HG03064 (cell line): ENCODE measurements around the gene BLTP3A.
"Not testable (repeated sequence)": the region's sequence is repeated elsewhere in the genome, so short reads cannot be mapped to it uniquely, and the experiment has no call there.

Experiments used
- ATAC-seq: cut with Tn5 transposase; IDR thresholded peaks from one replicate; pipeline ENCODE4 v1.9.1; 2021; ENCODE audit warnings: low read depth; ENCODE audit not compliant: unreplicated experiment

Gene BLTP3A

DNA sequence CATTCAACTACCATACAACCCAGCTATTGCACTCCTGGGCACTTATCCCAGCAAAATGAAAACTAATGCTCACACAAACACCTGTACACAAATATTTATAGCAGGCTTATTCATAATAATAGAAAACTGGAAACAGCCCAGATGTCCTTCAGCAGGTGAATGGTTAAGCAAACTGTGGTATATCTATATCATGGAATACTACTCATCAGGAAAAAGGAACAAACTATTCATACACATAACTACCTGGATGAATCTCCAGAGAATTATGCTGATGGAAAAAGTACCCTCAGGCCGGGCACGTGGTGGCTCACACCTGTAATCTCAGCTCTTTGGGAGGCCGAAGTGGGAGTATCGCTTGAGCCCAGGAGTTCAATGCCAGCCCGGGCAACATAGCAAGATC lies 3.8 kb upstream of the BLTP3A start:
- ATAC-seq, result no peak

- ATAC-seq, result peak; percentile 37
Measured at GRCh38 chr6:34791164-34791700, 651 bp upstream of the BLTP3A start.

GRCh38 chr6:34792605-34793500 lies 970 bp downstream of the BLTP3A start:
- ATAC-seq, result no peak

- no peak for ATAC-seq
Measured at GRCh38 chr6:34793877-34794276, 2.0 kb downstream of the BLTP3A start.

DNA sequence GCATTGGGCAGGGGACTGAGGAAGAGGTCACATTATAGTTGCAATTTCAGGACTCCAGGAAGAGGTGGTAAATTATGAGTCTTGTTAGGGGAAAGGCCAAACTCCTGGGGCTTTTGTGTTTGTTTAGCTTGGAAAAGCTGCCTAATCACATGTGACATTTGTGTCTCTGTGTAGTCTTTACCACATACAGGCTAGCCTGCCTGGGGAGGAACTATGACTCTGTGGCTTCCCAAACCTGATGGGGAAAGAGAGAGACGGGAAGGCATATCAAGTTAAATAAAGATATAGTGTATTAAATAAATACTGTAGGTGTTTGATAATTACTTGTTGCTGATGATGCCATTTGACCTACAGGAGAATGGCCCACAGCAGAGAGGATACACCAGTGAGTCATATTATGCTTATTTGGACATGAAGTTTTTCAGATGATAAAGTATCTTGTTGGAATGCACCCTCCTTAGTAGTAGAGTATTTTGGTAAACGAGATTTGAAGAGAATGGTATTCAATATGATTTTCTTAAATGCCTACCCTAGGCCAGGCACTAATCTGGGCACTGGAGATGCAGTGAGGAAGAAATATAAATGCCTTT lies 4.0 kb downstream of the BLTP3A start:
- ATAC-seq, result no peak

GRCh38 chr6:34798057-34798456 lies 6.2 kb downstream of the BLTP3A start:
- no peak for ATAC-seq

DNA sequence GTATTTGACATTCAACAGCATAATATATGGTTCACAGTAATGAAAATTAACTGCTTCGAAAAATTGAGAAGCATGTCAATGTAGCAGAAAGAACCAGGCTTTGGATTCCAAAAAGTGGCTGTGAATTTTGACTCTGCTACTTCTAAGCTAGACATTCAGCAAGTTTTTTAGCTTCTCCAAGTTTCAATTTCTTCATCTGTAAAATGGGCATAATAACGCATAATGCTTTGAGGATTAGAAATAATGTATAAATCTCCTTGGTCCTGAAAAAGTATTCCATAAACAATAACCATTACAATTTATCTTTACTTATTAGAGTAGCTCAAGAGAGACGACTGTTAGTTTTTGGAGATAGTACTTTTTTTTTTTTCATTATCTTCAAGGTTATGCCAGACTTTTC lies 7.7 kb downstream of the BLTP3A start:
- ATAC-seq, result no peak

DNA sequence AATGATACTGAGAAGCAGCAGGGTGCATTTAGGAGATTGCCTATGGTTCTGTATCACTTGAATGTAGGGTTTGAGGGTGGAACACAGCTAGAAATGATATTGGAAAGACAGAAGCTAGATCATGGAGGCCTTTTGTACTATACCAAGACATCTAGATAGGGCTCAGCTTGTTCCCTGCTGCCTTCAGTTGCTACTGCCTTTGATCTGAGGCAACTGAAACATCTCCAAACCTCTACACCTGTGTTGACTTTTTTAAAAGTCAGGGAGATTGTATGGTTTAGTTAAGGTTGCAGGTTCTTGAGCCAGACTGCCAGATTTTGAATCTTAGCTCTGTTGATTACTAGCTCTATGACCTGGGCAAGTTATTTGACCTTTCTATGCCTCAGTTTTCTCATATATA lies 12.7 kb downstream of the BLTP3A start:
- no peak for ATAC-seq

GRCh38 chr6:34805074-34805473 lies 13.2 kb downstream of the BLTP3A start:
- not testable (repeated sequence) for ATAC-seq

- no peak for ATAC-seq
Measured at GRCh38 chr6:34806738-34807453, 15.0 kb downstream of the BLTP3A start.

GRCh38 chr6:34808473-34808872 lies 16.6 kb downstream of the BLTP3A start:
- ATAC-seq, result not testable (repeated sequence)

DNA sequence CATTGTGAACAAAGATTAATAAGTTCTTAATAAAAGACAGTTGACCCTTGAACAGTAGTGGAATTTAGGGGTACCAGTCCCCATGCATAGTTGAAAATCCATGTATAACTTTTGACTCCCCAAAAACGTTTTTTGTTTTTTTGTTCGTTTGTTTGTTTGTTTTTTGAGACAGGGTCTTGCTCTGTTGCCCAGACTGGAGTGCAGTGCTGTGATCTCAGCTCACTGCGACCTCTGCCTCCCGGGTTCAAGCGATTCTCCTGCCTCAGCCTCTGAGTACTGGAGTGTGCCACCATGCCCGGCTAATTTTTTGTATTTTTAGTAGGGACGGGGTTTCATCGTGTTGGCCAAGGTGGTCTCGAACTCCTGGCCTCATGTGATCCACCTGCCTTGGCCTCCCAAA lies 17.5 kb downstream of the BLTP3A start:
- ATAC-seq, result not testable (repeated sequence)

- ATAC-seq, result no peak
Measured at GRCh38 chr6:34810017-34810882, 18.4 kb downstream of the BLTP3A start.

- peak; percentile 88 for ATAC-seq
Measured at GRCh38 chr6:34810936-34811632, 19.2 kb downstream of the BLTP3A start.

GRCh38 chr6:34813028-34813713 lies 21.3 kb downstream of the BLTP3A start:
- no peak for ATAC-seq

GRCh38 chr6:34816635-34817301 lies 24.9 kb downstream of the BLTP3A start:
- ATAC-seq, result no peak

DNA sequence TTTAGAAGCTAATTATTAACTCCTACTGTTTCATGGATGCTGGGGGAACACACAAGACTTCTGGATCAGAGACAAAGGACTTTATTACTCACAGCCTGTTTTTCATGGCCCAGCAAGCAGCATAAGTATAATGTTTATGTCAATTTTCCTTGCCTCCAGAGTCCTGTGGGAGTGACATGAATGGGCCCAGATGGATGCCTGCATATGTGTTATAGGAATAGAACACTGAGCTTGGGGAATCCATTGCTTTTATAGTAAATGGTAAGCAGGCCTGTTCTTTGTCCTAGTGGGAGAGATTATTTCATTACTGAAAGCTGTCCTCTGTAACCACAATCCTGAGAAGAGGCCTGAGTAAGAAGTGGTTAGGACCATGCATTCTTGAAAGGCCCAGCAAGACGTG lies 25.6 kb downstream of the BLTP3A start:
- ATAC-seq, result no peak

DNA sequence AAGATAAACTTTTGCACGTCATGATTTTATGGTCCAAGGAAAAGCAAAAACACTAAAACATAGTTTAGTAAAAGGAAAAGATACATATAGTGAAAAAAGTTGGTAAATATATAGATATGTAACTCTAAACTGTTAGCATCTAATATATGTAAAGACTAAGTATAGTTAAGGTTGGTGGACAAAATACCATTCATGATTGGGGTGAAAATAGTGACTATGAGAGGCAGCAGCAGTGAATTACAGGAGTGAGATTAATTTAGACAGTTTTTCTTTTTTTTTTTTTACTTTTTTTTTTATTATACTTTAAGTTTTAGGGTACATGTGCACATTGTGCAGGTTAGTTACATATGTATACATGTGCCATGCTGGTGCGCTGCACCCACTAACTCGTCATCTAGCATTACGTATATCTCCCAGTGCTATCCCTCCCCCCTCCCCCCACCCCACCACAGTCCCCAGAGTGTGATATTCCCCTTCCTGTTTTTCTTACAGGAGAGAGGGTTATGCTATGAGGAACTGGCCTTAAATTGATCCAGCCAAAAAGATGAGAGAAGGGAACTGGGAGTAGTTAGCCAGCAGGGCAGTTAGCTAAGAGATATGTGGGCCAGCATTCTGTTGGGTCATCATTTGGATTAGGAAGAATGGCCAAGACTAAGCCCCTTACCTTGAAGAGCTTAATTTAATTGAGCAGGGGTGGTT lies 27.1 kb downstream of the BLTP3A start:
- ATAC-seq, result not testable (repeated sequence)
